ENCODE measurements around the gene IL1A. TPM values are rescaled to one million over a fixed set of nuclear protein-coding genes. Genes with fewer than 3 reads are reported as not detected.

The IL1A gene
- total and polyA plus RNA-seq, 9 of the 15 experiments (the other 6 are each of a cell fraction or from before 2014, with no cell fraction given), result 0.03 to 0.27 (median 0.14) TPM; not detected in 2

GRCh38 chr2:112812318-112813267, 28.3 kb upstream of the IL1A start:
- peak; percentile 39 to 82 (median 58) for DNase-seq (ENCODE audit: extremely low read depth in 1 of 4, low spot score in 3 of 4)
- Histone ChIP-seq H3K4me1 (replicated peaks in 1 of 2; ENCODE audit: control insufficient read depth in 2 of 2, insufficient read depth in 2 of 2, low read length in 2 of 2) (peaks cover 0 to 29% of the 10 kb centered on the region in 2 experiments; a peak in 3 of 5 replicates), H3K9ac (ENCODE audit: insufficient read depth in 1 of 2, low read depth in 2 of 2, low read length in 2 of 2) (peak overlapping the region in 1 of 2 experiments; percentile 43; a peak in 2 of 4 replicates), H2AFZ (ENCODE audit: low read depth, low read length) (peak overlapping the region; percentile 85), H4K20me1 (replicated peaks; ENCODE audit: control insufficient read depth, insufficient read depth, low read length) (no peaks in the 10 kb centered on the region), H3K9me3 (replicated peaks; ENCODE audit: control insufficient read depth, insufficient read depth, low read depth, low read length) (no peaks in the 10 kb centered on the region), H3K4me3 (no peak overlapping the region), H3K27ac (ENCODE audit: extremely low read depth, low read depth, low read length) (peak overlapping the region; percentile 65; the same call in 2 of the 3 replicates), H3K79me2 (ENCODE audit: control insufficient read depth, insufficient read depth, low read length) (no peaks in the 10 kb centered on the region), H3K27me3 (ENCODE audit: control insufficient read depth in 2 of 2, insufficient read depth in 2 of 2, low read length in 2 of 2) (no peaks in the 10 kb centered on the region), H3K36me3 (ENCODE audit: control insufficient read depth, insufficient read depth, low read length) (no peaks in the 10 kb centered on the region), H3K4me2 (ENCODE audit: insufficient read depth, low read length) (peak overlapping the region; percentile 71), H3K9me1 (ENCODE audit: control insufficient read depth, insufficient read depth, low read length) (no peaks in the 10 kb centered on the region)
- POLR2A ChIA-PET, result interaction anchor here (0.7 to 1.5 kb wide), 5 partner anchors 11 to 50 kb away, joined by 3 to 4 read pairs (median 3); no protein-coding TSS in a partner anchor
- peak; percentile 35 for FAIRE-seq
- in situ Hi-C loops (cut with MboI) (no loop called here), intact Hi-C loops (cut with micrococcal nuclease) (no loop called here)
- no TSS peak for BruUV-seq (replicated peaks)
- CTCF ChIA-PET (ENCODE audit: low intra/inter-chr PET ratio), result no interaction called here
- ATAC-seq, result peak; percentile 88
- 14% methylated on average over 14 of the region's 14 CpGs for WGBS (ENCODE audit: insufficient coverage, low coverage, missing lambda C conversion rate)
- TF ChIP-seq DPF2 (IDR thresholded peaks at IDR 0.05) (0 out of 2 replicates have a peak, but pooled peaks have one; percentile 53), JUND (IDR thresholded peaks at IDR 0.05; ENCODE audit: borderline replicate concordance, low read depth, low read length) (peak; percentile 75), JUND (tag; IDR thresholded peaks at IDR 0.05; ENCODE audit: borderline replicate concordance, low read depth, low read length) (peak; percentile 45; the same call in 1 of the 3 replicates), MTA3 (IDR thresholded peaks at IDR 0.05; ENCODE audit: borderline replicate concordance) (0 out of 2 replicates have a peak, but pooled peaks have one; percentile 20), CXXC5 (CRISPR knock-in tag; IDR thresholded peaks at IDR 0.05) (peak; percentile 22; the same call in 1 of the 2 replicates), HDAC2 (IDR thresholded peaks at IDR 0.05) (no peak), EGR1 (conservative IDR thresholded peaks at IDR 0.05) (peak; percentile 91), CREB1 (IDR thresholded peaks at IDR 0.05) (peak; percentile 71; the same call in 1 of the 2 replicates), CREB1 (CRISPR knock-in tag; IDR thresholded peaks at IDR 0.05) (no peak; the same call in 1 of the 2 replicates), KDM5B (IDR thresholded peaks at IDR 0.05; ENCODE audit: insufficient replicate concordance, low read depth, low read length) (peak; percentile 9), CHD2 (IDR thresholded peaks at IDR 0.05; ENCODE audit: low read depth, low read length) (no peak), SMARCA4 (IDR thresholded peaks at IDR 0.05) (peak; percentile 39), TAF9B (IDR thresholded peaks at IDR 0.05; ENCODE audit: partially characterized antibody) (peak; percentile 11), NR2C2 (CRISPR knock-in tag; IDR thresholded peaks at IDR 0.05) (no peak), NR2C2 (tag; IDR thresholded peaks at IDR 0.05) (0 out of 2 replicates have a peak, but pooled peaks have one; percentile 12), YY1 (IDR thresholded peaks at IDR 0.05; ENCODE audit: borderline replicate concordance in 1 of 3, control insufficient read depth in 1 of 3, extremely low read depth in 1 of 3, insufficient read depth in 3 of 3, insufficient read length in 1 of 3, insufficient replicate concordance in 2 of 3, low read depth in 1 of 3, low read length in 2 of 3) (peak in 1 of 3 experiments; percentile 24), NFIC (IDR thresholded peaks at IDR 0.05) (peak; percentile 16; the same call in 1 of the 2 replicates), SPI1 (IDR thresholded peaks at IDR 0.05; ENCODE audit: borderline replicate concordance, low read depth, low read length) (peak; percentile 85)
- TF ChIP-seq, protein P1, sequence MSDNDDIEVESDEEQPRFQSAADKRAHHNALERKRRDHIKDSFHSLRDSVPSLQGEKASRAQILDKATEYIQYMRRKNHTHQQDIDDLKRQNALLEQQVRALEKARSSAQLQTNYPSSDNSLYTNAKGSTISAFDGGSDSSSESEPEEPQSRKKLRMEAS (CRISPR knock-in tag; IDR thresholded peaks at IDR 0.05), result peak; percentile 32; the same call in 1 of the 2 replicates

Measured in K562 (cell line).